ENCODE measurements around the gene PIP5K1A.

Gene PIP5K1A

DNA sequence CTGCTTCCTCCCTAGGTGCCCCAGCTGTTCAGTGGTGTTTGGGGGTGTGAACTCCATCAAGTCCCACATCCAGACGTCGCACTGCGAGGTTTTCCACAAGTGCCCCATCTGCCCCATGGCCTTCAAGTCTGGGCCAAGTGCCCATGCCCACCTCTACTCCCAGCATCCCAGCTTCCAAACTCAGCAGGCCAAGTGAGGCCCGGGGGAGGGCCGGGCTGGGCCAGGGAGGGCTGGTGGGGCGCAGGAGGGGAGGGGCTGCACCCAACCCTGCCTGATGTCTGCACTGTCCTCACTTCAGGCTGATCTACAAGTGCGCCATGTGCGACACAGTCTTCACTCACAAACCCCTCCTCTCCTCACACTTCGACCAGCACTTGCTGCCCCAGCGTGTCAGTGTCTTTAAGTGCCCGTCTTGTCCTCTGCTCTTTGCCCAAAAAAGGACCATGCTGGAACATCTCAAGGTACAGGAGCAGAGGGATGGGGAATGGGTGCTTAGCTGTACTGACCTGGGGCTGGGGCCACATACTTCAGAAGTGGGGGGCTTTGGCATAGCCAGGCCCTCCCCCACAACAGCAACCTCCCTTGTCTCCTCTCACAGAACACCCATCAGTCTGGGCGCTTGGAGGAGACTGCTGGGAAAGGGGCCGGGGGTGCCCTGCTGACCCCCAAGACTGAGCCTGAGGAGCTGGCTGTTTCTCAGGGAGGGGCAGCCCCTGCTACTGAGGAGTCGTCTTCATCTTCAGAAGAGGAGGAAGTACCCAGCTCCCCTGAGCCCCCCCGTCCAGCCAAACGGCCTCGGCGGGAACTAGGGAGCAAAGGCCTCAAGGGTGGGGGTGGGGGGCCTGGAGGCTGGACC is 91.0 kb downstream of the PIP5K1A start:
- DNase-seq: no peak

DNA sequence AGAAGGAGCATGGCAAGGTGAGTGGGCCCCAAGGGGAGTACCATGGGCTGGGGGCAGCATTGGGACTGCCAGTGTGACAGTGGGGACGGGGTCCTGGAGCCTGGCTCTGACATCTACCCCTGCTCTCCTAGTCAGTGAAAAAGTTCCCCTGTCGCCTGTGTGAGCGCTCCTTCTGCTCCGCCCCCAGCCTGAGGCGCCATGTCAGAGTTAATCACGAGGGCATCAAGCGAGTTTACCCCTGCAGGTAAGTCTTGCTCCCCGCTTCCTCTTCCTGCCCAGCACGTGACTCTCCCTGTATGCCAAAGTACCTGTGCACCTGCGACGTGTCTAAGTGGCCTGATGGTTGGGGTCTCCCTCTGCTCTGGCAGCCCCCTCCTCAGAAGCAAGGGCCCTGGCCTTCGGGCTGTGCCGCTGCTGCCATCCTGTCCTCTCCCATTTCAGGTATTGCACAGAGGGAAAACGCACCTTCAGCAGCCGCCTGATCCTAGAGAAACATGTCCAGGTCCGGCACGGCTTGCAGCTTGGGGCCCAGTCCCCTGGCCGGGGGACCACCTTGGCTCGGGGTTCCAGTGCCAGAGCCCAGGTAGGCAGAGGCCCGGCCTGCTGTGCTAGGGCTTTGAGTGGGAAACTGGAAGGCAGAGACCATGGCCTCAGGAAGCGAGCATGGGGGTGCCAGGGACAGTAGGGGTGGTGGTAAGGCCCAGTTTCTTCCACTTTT is 91.8 kb downstream of the PIP5K1A start:
- DNase-seq: no peak

DNA sequence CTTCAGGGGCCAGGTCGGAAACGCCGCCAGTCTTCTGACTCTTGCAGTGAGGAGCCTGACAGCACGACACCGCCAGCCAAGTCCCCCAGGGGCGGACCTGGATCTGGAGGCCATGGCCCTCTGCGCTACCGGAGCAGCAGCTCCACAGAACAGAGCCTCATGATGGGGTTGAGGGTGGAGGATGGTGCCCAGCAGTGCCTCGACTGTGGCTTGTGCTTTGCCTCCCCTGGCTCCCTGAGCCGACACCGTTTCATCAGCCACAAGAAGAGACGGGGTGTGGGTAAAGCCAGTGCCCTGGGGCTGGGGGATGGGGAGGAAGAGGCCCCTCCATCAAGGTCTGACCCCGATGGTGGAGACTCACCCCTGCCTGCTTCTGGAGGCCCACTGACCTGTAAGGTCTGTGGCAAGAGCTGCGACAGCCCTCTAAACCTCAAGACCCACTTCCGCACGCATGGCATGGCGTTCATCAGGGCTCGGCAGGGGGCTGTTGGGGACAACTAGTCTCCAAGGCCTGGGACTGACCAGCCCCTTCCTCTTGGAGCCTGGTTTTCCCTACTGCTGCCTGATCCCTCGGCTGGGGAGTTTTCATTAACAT is 92.5 kb downstream of the PIP5K1A start:
- no peak for DNase-seq

DNA sequence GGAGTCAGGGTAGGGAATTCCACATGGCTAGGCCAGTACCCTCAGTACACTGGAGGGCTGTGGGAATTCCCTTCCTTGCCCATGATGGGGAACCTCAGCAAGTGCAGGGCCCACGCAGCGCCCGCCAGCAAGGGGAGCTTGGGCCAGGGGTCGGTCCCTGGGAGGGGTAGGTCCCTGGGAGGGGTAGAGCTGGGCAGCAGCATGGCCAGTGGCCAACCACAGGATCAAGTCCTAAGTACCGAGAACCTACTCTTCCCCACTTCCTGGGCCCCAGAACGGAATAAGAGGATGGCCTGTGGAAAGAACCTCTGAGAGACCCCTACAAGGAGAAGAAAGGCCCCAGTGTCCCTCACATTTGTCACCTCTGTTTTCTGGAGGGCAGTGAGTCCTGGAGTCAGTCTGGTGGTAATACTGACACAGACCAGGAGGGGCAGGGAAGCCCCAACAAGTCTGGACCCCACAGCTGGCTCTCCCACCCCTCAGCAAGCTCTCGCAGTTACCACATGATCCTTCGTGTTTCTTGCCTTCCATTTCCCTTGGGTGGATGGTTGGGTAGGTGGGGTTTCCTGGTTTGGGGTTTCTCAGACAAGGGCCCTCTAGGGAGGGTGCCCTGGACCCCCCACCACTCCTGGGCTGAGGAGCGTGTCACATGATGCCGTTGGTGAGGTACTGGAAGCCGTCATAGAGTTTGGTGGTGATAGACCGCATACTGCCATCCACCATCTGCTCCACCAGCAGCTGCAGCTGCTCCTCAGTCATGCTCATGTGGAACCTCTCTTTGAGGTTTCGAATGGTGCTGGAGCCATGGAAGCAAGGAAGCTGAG is 94.1 kb downstream of the PIP5K1A start:
- DNase-seq: no peak

DNA sequence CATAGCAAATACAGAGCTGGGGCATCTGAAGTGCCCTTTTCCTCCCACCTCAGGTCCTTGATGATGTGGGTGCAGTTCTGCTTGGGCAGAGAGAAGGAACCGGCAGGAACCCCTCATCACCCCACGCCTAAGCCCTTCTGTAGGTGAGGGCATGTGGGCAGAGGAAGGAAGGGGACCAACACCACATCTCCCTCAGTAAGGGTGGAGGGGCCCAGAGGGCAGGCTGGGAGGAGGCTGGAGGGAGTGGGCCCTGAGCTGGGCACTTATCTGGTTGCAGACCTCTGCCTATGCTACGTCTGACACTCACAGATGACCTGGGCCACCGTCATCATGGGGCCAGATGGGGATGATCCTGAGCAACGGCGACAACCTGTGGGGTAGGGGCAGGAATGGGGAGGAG is 94.7 kb downstream of the PIP5K1A start:
- no peak for DNase-seq

DNA sequence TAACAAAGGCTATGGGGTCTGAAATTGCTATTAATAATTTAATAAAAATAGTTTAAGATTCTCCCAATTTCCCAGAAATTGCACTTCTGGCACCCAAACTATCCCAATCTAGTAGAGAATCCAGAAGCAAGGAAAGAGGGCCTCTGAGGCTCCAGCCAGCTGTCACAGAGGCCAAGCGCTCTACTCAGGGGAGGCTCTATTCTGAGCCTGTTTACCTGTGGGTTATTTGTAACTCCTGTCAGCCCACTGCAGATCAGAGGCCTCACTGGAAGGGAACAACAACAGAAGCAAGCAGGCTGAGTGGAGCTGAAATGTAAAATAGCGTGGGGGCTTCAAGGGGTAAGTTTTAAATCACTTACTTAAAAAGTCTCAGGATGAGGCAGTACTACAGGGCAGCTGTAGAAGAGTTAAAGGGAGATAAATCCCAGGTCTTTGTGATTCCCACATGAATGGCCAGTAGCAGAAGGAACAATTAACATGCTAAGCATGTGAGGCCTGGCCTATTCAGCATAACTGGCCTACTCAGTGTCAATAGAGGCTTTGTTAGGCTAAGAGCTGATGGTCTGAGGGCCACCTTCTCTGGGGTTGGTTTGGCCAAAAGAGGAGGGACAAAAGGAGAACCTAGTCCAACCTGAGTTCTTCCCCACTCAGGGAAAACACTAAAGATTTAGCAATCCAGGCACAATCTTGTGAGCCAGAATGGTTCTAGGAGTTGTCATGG is 96.5 kb downstream of the PIP5K1A start:
- no peak for DNase-seq

Measured in NCI-H2107 (cell line).